NCI-H2196 (cell line): ENCODE measurements around the gene PCID2.

Experiments used
- DNase-seq: peaks from one replicate; lab custom pipeline; 2025; ENCODE audit not compliant: unreplicated experiment; lab: John Stamatoyannopoulos, UW

Gene PCID2

GRCh38 chr13:113187883-113188665 is 20.4 kb downstream of the PCID2 start:
- DNase-seq = no peak

- no peak for DNase-seq
These were observed 21.2 kb downstream of the PCID2 start for GRCh38 chr13:113187263-113187669.

GRCh38 chr13:113186061-113186900 is 22.2 kb downstream of the PCID2 start:
- DNase-seq = no peak

GRCh38 chr13:113184568-113185440 is 23.7 kb downstream of the PCID2 start:
- no peak for DNase-seq

- DNase-seq = no peak
These were observed 24.9 kb downstream of the PCID2 start for GRCh38 chr13:113183450-113184129.

GRCh38 chr13:113182046-113182445 is 26.4 kb downstream of the PCID2 start:
- no peak for DNase-seq

- DNase-seq = no peak
These were observed 28.9 kb downstream of the PCID2 start for GRCh38 chr13:113179374-113180230.

GRCh38 chr13:113178896-113179167 is 29.6 kb downstream of the PCID2 start:
- no peak for DNase-seq

GRCh38 chr13:113178070-113178895 is 30.2 kb downstream of the PCID2 start:
- no peak for DNase-seq

- DNase-seq = no peak
These were observed 31.6 kb downstream of the PCID2 start for GRCh38 chr13:113176822-113177221.

- DNase-seq = no peak
These were observed 32.2 kb downstream of the PCID2 start for GRCh38 chr13:113176280-113176679.

- DNase-seq = no peak
These were observed 36.0 kb downstream of the PCID2 start for GRCh38 chr13:113172419-113172926.

GRCh38 chr13:113171250-113172125 is 37.0 kb downstream of the PCID2 start:
- DNase-seq = no peak

GRCh38 chr13:113170511-113170910 is 38.0 kb downstream of the PCID2 start:
- DNase-seq = no peak

GRCh38 chr13:113169277-113170272 is 38.9 kb downstream of the PCID2 start:
- no peak for DNase-seq

- no peak for DNase-seq
These were observed 40.3 kb downstream of the PCID2 start for GRCh38 chr13:113168211-113168610.

- no peak for DNase-seq
These were observed 40.9 kb downstream of the PCID2 start for GRCh38 chr13:113167575-113167974.
